ENCODE results near the gene HRG. TPM values are rescaled to one million over a fixed set of nuclear protein-coding genes. Genes with fewer than 3 reads are reported as not detected.

The HRG gene
- total RNA-seq, 1 donor from 2014 or later: not detected

GRCh38 chr3:186644683-186645082, 21.1 kb upstream of the HRG start:
- Histone ChIP-seq H3K79me2 (ENCODE audit: insufficient read depth, low read length) (no peaks in the 10 kb centered on the region), H2AFZ (ENCODE audit: low read depth, low read length) (no peak overlapping the region), H3K27me3 (ENCODE audit: insufficient read depth, low read length) (no peaks in the 10 kb centered on the region), H3K9me3 (ENCODE audit: insufficient read depth, low read depth, low read length) (no peaks in the 10 kb centered on the region), H3K9ac (ENCODE audit: low read length) (no peak overlapping the region), H3K4me1 (ENCODE audit: insufficient read depth, low read length) (peaks cover 6% of the 10 kb centered on the region), H3K36me3 (ENCODE audit: insufficient read depth, low read length) (no peaks in the 10 kb centered on the region), H3K4me3 (ENCODE audit: insufficient read depth, low read depth, low read length) (no peak overlapping the region), H3K4me2 (ENCODE audit: low read length) (no peak overlapping the region), H3K27ac (ENCODE audit: low read depth, low read length) (no peak overlapping the region), H4K20me1 (ENCODE audit: insufficient read depth, low read length) (no peaks in the 10 kb centered on the region)
- Mint-ChIP-seq H3K9me3 (ENCODE audit: unreplicated experiment) (no peaks in the 10 kb centered on the region), H3K27ac (ENCODE audit: unreplicated experiment) (no peak overlapping the region), H3K4me3 (ENCODE audit: unreplicated experiment) (no peak overlapping the region), H3K36me3 (ENCODE audit: low read depth, unreplicated experiment) (no peaks in the 10 kb centered on the region), H3K4me1 (ENCODE audit: low read depth, unreplicated experiment) (peaks cover 10% of the 10 kb centered on the region), H3K27me3 (ENCODE audit: low read depth, unreplicated experiment) (no peaks in the 10 kb centered on the region)
- TF ChIP-seq CTCF (IDR thresholded peaks at IDR 0.05; ENCODE audit: insufficient read depth, low read depth, low read length) (no peak), EZH2 (IDR thresholded peaks at IDR 0.05; ENCODE audit: insufficient read depth, low read length) (no peak)
- no peak for FAIRE-seq
- no peak for DNase-seq (ENCODE audit: low read depth)

GRCh38 chr3:186646106-186646505, 19.7 kb upstream of the HRG start:
- Histone ChIP-seq H3K36me3 (ENCODE audit: insufficient read depth, low read length) (no peaks in the 10 kb centered on the region), H3K27ac (ENCODE audit: low read depth, low read length) (no peak overlapping the region), H3K4me1 (ENCODE audit: insufficient read depth, low read length) (no peaks in the 10 kb centered on the region), H3K27me3 (ENCODE audit: insufficient read depth, low read length) (peaks cover 5% of the 10 kb centered on the region), H3K4me3 (ENCODE audit: insufficient read depth, low read depth, low read length) (no peak overlapping the region), H3K79me2 (ENCODE audit: insufficient read depth, low read length) (no peaks in the 10 kb centered on the region), H3K9ac (ENCODE audit: low read length) (no peak overlapping the region), H4K20me1 (ENCODE audit: insufficient read depth, low read length) (no peaks in the 10 kb centered on the region), H3K9me3 (ENCODE audit: insufficient read depth, low read depth, low read length) (no peaks in the 10 kb centered on the region), H2AFZ (ENCODE audit: low read depth, low read length) (no peak overlapping the region), H3K4me2 (ENCODE audit: low read length) (no peak overlapping the region)
- no peak overlapping the region for H3K4me3 Mint-ChIP-seq (ENCODE audit: unreplicated experiment)
- FAIRE-seq: no peak
- no peaks in the 10 kb centered on the region for H3K9me3 Mint-ChIP-seq (ENCODE audit: unreplicated experiment)
- TF ChIP-seq CTCF (IDR thresholded peaks at IDR 0.05; ENCODE audit: insufficient read depth, low read depth, low read length) (no peak), EZH2 (IDR thresholded peaks at IDR 0.05; ENCODE audit: insufficient read depth, low read length) (no peak)
- no peaks in the 10 kb centered on the region for H3K36me3 Mint-ChIP-seq (ENCODE audit: low read depth, unreplicated experiment)
- H3K27ac Mint-ChIP-seq (ENCODE audit: unreplicated experiment): no peak overlapping the region
- peaks cover 2% of the 10 kb centered on the region for H3K27me3 Mint-ChIP-seq (ENCODE audit: low read depth, unreplicated experiment)
- DNase-seq (ENCODE audit: low read depth): no peak
- H3K4me1 Mint-ChIP-seq (ENCODE audit: low read depth, unreplicated experiment): peaks cover 3% of the 10 kb centered on the region

- FAIRE-seq: no peak
- H3K9me3 Mint-ChIP-seq (ENCODE audit: unreplicated experiment): no peaks in the 10 kb centered on the region
Observed at GRCh38 chr3:186646841-186647240, 19.0 kb upstream of the HRG start.

More at GRCh38 chr3:186646841-186647240, 19.0 kb upstream of the HRG start:
- no peak for TF ChIP-seq CTCF (IDR thresholded peaks at IDR 0.05; ENCODE audit: insufficient read depth, low read depth, low read length)
- Histone ChIP-seq H2AFZ (ENCODE audit: low read depth, low read length) (no peak overlapping the region), H3K9me3 (ENCODE audit: insufficient read depth, low read depth, low read length) (no peaks in the 10 kb centered on the region), H3K27ac (ENCODE audit: low read depth, low read length) (no peak overlapping the region), H3K4me1 (ENCODE audit: insufficient read depth, low read length) (no peaks in the 10 kb centered on the region), H3K27me3 (ENCODE audit: insufficient read depth, low read length) (peaks cover 5% of the 10 kb centered on the region), H4K20me1 (ENCODE audit: insufficient read depth, low read length) (no peaks in the 10 kb centered on the region), H3K4me2 (ENCODE audit: low read length) (no peak overlapping the region), H3K36me3 (ENCODE audit: insufficient read depth, low read length) (no peaks in the 10 kb centered on the region), H3K4me3 (ENCODE audit: insufficient read depth, low read depth, low read length) (no peak overlapping the region), H3K9ac (ENCODE audit: low read length) (no peak overlapping the region), H3K79me2 (ENCODE audit: insufficient read depth, low read length) (no peaks in the 10 kb centered on the region)
- Mint-ChIP-seq H3K27me3 (ENCODE audit: low read depth, unreplicated experiment) (peaks cover 4% of the 10 kb centered on the region), H3K27ac (ENCODE audit: unreplicated experiment) (no peak overlapping the region), H3K4me1 (ENCODE audit: low read depth, unreplicated experiment) (no peaks in the 10 kb centered on the region), H3K36me3 (ENCODE audit: low read depth, unreplicated experiment) (no peaks in the 10 kb centered on the region), H3K4me3 (ENCODE audit: unreplicated experiment) (no peak overlapping the region)
- no peak for DNase-seq (ENCODE audit: low read depth)
